ENCODE data around the gene DDO.

- TF ChIP-seq CTCF (IDR thresholded peaks at IDR 0.05; ENCODE audit: low read depth, low read length) (no peak), MYC (IDR thresholded peaks at IDR 0.05; ENCODE audit: low read depth, low read length) (no peak)
Observed at GRCh38 chr6:110394409-110394808, 21.0 kb downstream of the DDO start.

Measured in NB4 (cell line).